H1 (cell line): ENCODE data around the gene BCKDHB. TPM values are rescaled to one million over a fixed set of nuclear protein-coding genes. Genes with fewer than 3 reads are reported as not detected.

ENCODE experiments used
- CTCF ChIA-PET: fragments of 300-600 bp; sonication (Branson Sonifier 250); formaldehyde crosslinking; loops from one replicate; lab custom pipeline; 2021; ENCODE audit not compliant: partially characterized antibody; lab: Charles Lee
- POLR2A ChIA-PET: fragments of 300-600 bp; sonication (Branson Sonifier 250); formaldehyde crosslinking; loops from one replicate; lab custom pipeline; 2021; ENCODE audit warnings: inconsistent platforms; ENCODE audit not compliant: partially characterized antibody; lab: Charles Lee
- DNase-seq, 2 experiments: peaks; one replicate each; pipeline versions ENCODE4 v3.0.0 to v3.0.0-alpha.2; 2010 to 2022; ENCODE audit warnings: low spot score in 2 of 2, low read depth in 1 of 2, mixed read lengths in 1 of 2
- FAIRE-seq: peaks from 2 replicates; lab custom pipeline; 2011; peaks lifted over from hg19 to GRCh38; lab: Jason Lieb, UNC
- H2AFZ ChIP-seq: 2 replicates; pipeline ENCODE4 v1.8.1; 2012; ENCODE audit warnings: low read length, inconsistent platforms
- H2AK5ac ChIP-seq: 2 replicates; pipeline ENCODE4 v1.6.1; 2013; ENCODE audit warnings: low read depth, low read length
- H2BK120ac ChIP-seq: replicated peaks from 2 replicates; pipeline ENCODE3; 2013; ENCODE audit warnings: low read depth, low read length, inconsistent platforms
- H2BK12ac ChIP-seq: 2 replicates; pipeline ENCODE4 v1.6.1; 2013; ENCODE audit warnings: low read depth, low read length
- H2BK15ac ChIP-seq: 2 replicates; pipeline ENCODE4 v1.6.1; 2013; ENCODE audit warnings: low read length
- H2BK20ac ChIP-seq: 2 replicates; pipeline ENCODE4 v1.6.1; 2013; ENCODE audit warnings: low read length
- H2BK5ac ChIP-seq: 2 replicates; pipeline ENCODE4 v1.6.1; 2013; ENCODE audit warnings: low read depth, low read length
- H3K14ac ChIP-seq: 2 replicates; pipeline ENCODE4 v1.6.1; 2013; ENCODE audit warnings: inconsistent platforms; ENCODE audit not compliant: insufficient read length
- H3K18ac ChIP-seq: 2 replicates; pipeline ENCODE4 v1.6.1; 2013; ENCODE audit warnings: low read length; ENCODE audit errors: extremely low read depth
- H3K23ac ChIP-seq: 2 replicates; pipeline ENCODE4 v1.6.1; 2013; ENCODE audit warnings: inconsistent platforms; ENCODE audit not compliant: insufficient read length
- H3K23me2 ChIP-seq: 2 replicates; pipeline ENCODE4 v1.6.1; 2013; ENCODE audit warnings: low read depth, low read length
- H3K27ac ChIP-seq: 2 replicates; pipeline ENCODE4 v1.6.1; 2011; ENCODE audit warnings: low read depth, low read length, inconsistent platforms
- H3K27me3 ChIP-seq, 4 experiments: replicated peaks in 1 of 4; 1 replicate in 1 of 4; 2 replicates in 3 of 4; pipeline versions ENCODE4 v1.6.1 to v1.8.1; 2011 to 2013; ENCODE audit warnings: low read length in 3 of 4, mild to moderate bottlenecking in 3 of 4, inconsistent platforms in 2 of 4, mixed read lengths in 2 of 4, moderate library complexity in 1 of 4; ENCODE audit not compliant: control insufficient read depth in 3 of 4, insufficient read depth in 3 of 4; ENCODE audit errors: extremely low read depth in 1 of 4
- H3K36me3 ChIP-seq, 4 experiments: 2 replicates each; pipeline versions ENCODE4 v1.6.1 to v1.8.1; 2011 to 2013; ENCODE audit warnings: mild to moderate bottlenecking in 4 of 4, low read length in 3 of 4, moderate library complexity in 2 of 4, control low read depth in 1 of 4, inconsistent platforms in 1 of 4; ENCODE audit not compliant: insufficient read depth in 4 of 4, control insufficient read depth in 2 of 4
- H3K4ac ChIP-seq: replicated peaks from 2 replicates; pipeline ENCODE3; 2013; ENCODE audit warnings: low read length, low read depth, mixed read lengths, inconsistent platforms; ENCODE audit not compliant: insufficient read length
- H3K4me1 ChIP-seq, 4 experiments: replicated peaks in 1 of 4; 1 replicate in 1 of 4; 2 replicates in 3 of 4; pipeline versions ENCODE4 v1.6.1 to v1.8.1; 2011 to 2013; ENCODE audit warnings: low read length in 3 of 4, inconsistent platforms in 2 of 4, mixed read lengths in 1 of 4; ENCODE audit not compliant: insufficient read depth in 4 of 4, control insufficient read depth in 3 of 4
- H3K4me2 ChIP-seq, 2 experiments: 2 replicates each; pipeline versions ENCODE4 v1.6.1 to v1.8.1; 2011 to 2013; ENCODE audit warnings: low read depth in 2 of 2, low read length in 2 of 2, control low read depth in 1 of 2, inconsistent platforms in 1 of 2, mild to moderate bottlenecking in 1 of 2; ENCODE audit not compliant: insufficient read depth in 1 of 2
- H3K4me3 ChIP-seq, 4 experiments: fragments of 200-600, 300-600 bp in 1 of 4; sonication (generic), shearing (Covaris generic), sonication (Bioruptor Twin) in 1 of 4; 2 replicates each; pipeline versions ENCODE4 v1.5.1 to v1.8.1; 2011 to 2016; ENCODE audit warnings: low read length in 4 of 4, low read depth in 3 of 4, control low read depth in 2 of 4, inconsistent platforms in 2 of 4, mild to moderate bottlenecking in 2 of 4, mixed read lengths in 1 of 4, moderate library complexity in 1 of 4; ENCODE audit not compliant: insufficient read depth in 2 of 4; ENCODE audit errors: extremely low read depth in 1 of 4
- H3K56ac ChIP-seq: replicated peaks from 2 replicates; pipeline ENCODE3; 2013; ENCODE audit warnings: low read depth, mild to moderate bottlenecking, mixed read lengths, low read length, inconsistent platforms; ENCODE audit not compliant: insufficient read length
- H3K79me1 ChIP-seq: 2 replicates; pipeline ENCODE4 v1.6.1; 2013; ENCODE audit warnings: low read depth, low read length, control low read depth
- H3K79me2 ChIP-seq, 2 experiments: 2 replicates each; pipeline versions ENCODE4 v1.6.1 to v1.8.1; 2012 to 2013; ENCODE audit warnings: low read length in 2 of 2, mild to moderate bottlenecking in 2 of 2, inconsistent platforms in 1 of 2; ENCODE audit not compliant: insufficient read depth in 2 of 2, control insufficient read depth in 1 of 2
- H3K9ac ChIP-seq, 4 experiments: replicated peaks in 1 of 4; 1 replicate in 1 of 4; 2 replicates in 3 of 4; pipeline versions ENCODE4 v1.6.1 to v1.8.1; 2011 to 2013; ENCODE audit warnings: low read depth in 3 of 4, low read length in 3 of 4, control low read depth in 2 of 4, mild to moderate bottlenecking in 2 of 4, moderate library complexity in 2 of 4, inconsistent platforms in 1 of 4; ENCODE audit errors: extremely low read depth in 1 of 4
- H3K9me3 ChIP-seq, 2 experiments: 2 replicates each; pipeline versions ENCODE4 v1.6.1 to v1.8.1; 2012 to 2013; ENCODE audit warnings: mild to moderate bottlenecking in 2 of 2, moderate library complexity in 2 of 2, control low read depth in 1 of 2, inconsistent platforms in 1 of 2, low read depth in 1 of 2, low read length in 1 of 2, mixed read lengths in 1 of 2; ENCODE audit not compliant: insufficient read depth in 2 of 2
- H4K20me1 ChIP-seq, 2 experiments: replicated peaks in 1 of 2; 2 replicates each; pipeline versions ENCODE3 to v1.8.1; 2011 to 2013; ENCODE audit warnings: inconsistent platforms in 2 of 2, low read length in 2 of 2, mild to moderate bottlenecking in 1 of 2; ENCODE audit not compliant: insufficient read depth in 2 of 2, control insufficient read depth in 1 of 2
- H4K5ac ChIP-seq: 2 replicates; pipeline ENCODE4 v1.6.1; 2013; ENCODE audit warnings: low read length, low read depth, mixed read lengths, inconsistent platforms; ENCODE audit not compliant: insufficient read length
- H4K8ac ChIP-seq: 2 replicates; pipeline ENCODE4 v1.8.0; 2013; ENCODE audit warnings: mild to moderate bottlenecking, moderate library complexity, low read length, inconsistent platforms; ENCODE audit not compliant: insufficient read depth; ENCODE audit errors: extremely low read depth
- H4K91ac ChIP-seq: replicated peaks from 2 replicates; pipeline ENCODE3; 2013; ENCODE audit warnings: low read length, mixed read lengths, inconsistent platforms; ENCODE audit not compliant: insufficient read length
- CBX5 ChIP-seq: fragments of 300-800, 300-1000 bp; sonication (generic); IDR thresholded peaks from 2 replicates; pipeline ENCODE4 v1.7.1; 2016; ENCODE audit warnings: antibody characterized with exemption, low read length, low read depth
- CBX8 ChIP-seq: fragments of 300-800, 300-1000 bp; sonication (generic); IDR thresholded peaks from 2 replicates; pipeline ENCODE4 v1.7.1; 2016; ENCODE audit warnings: low read depth, low read length, borderline replicate concordance
- EP300 ChIP-seq, 2 experiments: IDR thresholded peaks; 1 replicate in 1 of 2; 2 replicates in 1 of 2; pipeline ENCODE4 v1.6.1; 2011 to 2012; ENCODE audit warnings: low read depth in 2 of 2, low read length in 2 of 2, mild to moderate bottlenecking in 2 of 2, borderline replicate concordance in 1 of 2, inconsistent platforms in 1 of 2, moderate library complexity in 1 of 2
- HDAC2 ChIP-seq, 2 experiments: fragments of 300-600 bp in 1 of 2; sonication (generic) in 1 of 2; IDR thresholded peaks; 2 replicates each; pipeline ENCODE4 v1.6.1; 2011 to 2012; ENCODE audit warnings: low read depth in 2 of 2, low read length in 2 of 2, mild to moderate bottlenecking in 2 of 2, moderate library complexity in 2 of 2, borderline replicate concordance in 1 of 2, inconsistent platforms in 1 of 2
- MAFK ChIP-seq: IDR thresholded peaks from 2 replicates; pipeline ENCODE4 v1.6.1; 2012; ENCODE audit warnings: low read depth, mild to moderate bottlenecking, improper control_type of control experiment, low read length
- MAX ChIP-seq: IDR thresholded peaks from 2 replicates; pipeline ENCODE4 v1.6.1; 2012; ENCODE audit warnings: inconsistent platforms
- RNF2 ChIP-seq: fragments of 200-900, 300-1000 bp; sonication (generic); IDR thresholded peaks from 2 replicates; pipeline ENCODE4 v1.7.1; 2016; ENCODE audit warnings: borderline replicate concordance, low read depth, mild to moderate bottlenecking, antibody characterized with exemption, low read length; ENCODE audit not compliant: poor library complexity, severe bottlenecking; ENCODE audit errors: missing control alignments
- SIN3A ChIP-seq, 2 experiments: IDR thresholded peaks in 1 of 2; conservative IDR thresholded peaks in 1 of 2; 2 replicates each; pipeline ENCODE4 v1.6.1; 2011 to 2012; ENCODE audit warnings: low read length in 2 of 2, improper control_type of control experiment in 1 of 2, low read depth in 1 of 2, mild to moderate bottlenecking in 1 of 2
- SP2 ChIP-seq: IDR thresholded peaks from 2 replicates; pipeline ENCODE4 v1.6.1; 2012; ENCODE audit warnings: mild to moderate bottlenecking, low read length, inconsistent platforms
- WGBS, 2 experiments: shearing (Covaris generic) in 1 of 2; methylation state at CpG; one replicate each; pipeline versions ENCODE4 v1.1.6 to v1.1.7; 2013 to 2015; ENCODE audit warnings: low lambda C conversion rate in 2 of 2, mixed read lengths in 2 of 2, inconsistent platforms in 1 of 2, low coverage in 1 of 2, missing lambda C conversion rate in 1 of 2; ENCODE audit not compliant: insufficient replicate concordance in 2 of 2, insufficient coverage in 1 of 2, insufficient read length in 1 of 2; ENCODE audit errors: extremely low coverage in 1 of 2, missing lambda C conversion rate in 1 of 2; 5-methylcytosine and 5-hydroxymethylcytosine counted together
- polyA plus RNA-seq, 7 experiments: library from polyadenylated mRNA; depleted of rRNA in 3 of 7; stranded (reverse) in 5 of 7; unstranded in 2 of 7; fragments of >200 nt in 5 of 7; fragments of 200-250 nt in 2 of 7; gene quantifications; 1 replicate in 5 of 7; 2 replicates in 1 of 7; 4 replicates in 1 of 7; pipeline versions ENCODE4 v1.2.1 to v1.2.3, GENCODE V29; 2011 to 2013; ENCODE audit warnings: missing spikeins in 2 of 7, mixed read lengths in 2 of 7
- total RNA-seq: library from RNA; stranded (reverse); fragmentation: NEBNext Ultra II Directional; extraction: Animal tissue kit (Norgen Biotek cat#: 25700); gene quantifications from 2 replicates; pipeline ENCODE4 v1.2.1, GENCODE V29; 2021

The BCKDHB gene
- total and polyA plus RNA-seq, 2 of the 8 experiments (the other 6 are each of a cell fraction or from before 2014, with no cell fraction given) = 22.1 to 30.8 TPM

GRCh38 chr6:80182308-80182707 is 75.8 kb downstream of the BCKDHB start:
- no peak overlapping the region for H2BK15ac ChIP-seq
- H4K91ac ChIP-seq = no peak overlapping the region
- H3K23ac ChIP-seq = no peak overlapping the region
- H3K18ac ChIP-seq = no peak overlapping the region
- CTCF ChIA-PET = no interaction called here
- no peak overlapping the region for H3K4me2 ChIP-seq
- no peak overlapping the region for H3K14ac ChIP-seq
- no peak overlapping the region for H3K56ac ChIP-seq
- no peak overlapping the region for H4K8ac ChIP-seq
- H3K23me2 ChIP-seq = no peaks in the 10 kb centered on the region
- no peaks in the 10 kb centered on the region for H3K36me3 ChIP-seq
- H3K9me3 ChIP-seq = no peaks in the 10 kb centered on the region
- H3K79me1 ChIP-seq = no peaks in the 10 kb centered on the region; the same call in 1 of the 2 replicates
- TF ChIP-seq MAFK = no peak
- no peak for TF ChIP-seq MAX
- TF ChIP-seq HDAC2 (IDR thresholded peaks at IDR 0.05; ENCODE audit: borderline replicate concordance in 1 of 2, low read depth in 2 of 2, low read length in 2 of 2) = no peak
- no peak for TF ChIP-seq CBX8
- TF ChIP-seq CBX5 = no peak
- TF ChIP-seq RNF2 = no peak
- TF ChIP-seq SP2 = no peak
- TF ChIP-seq SIN3A (conservative IDR thresholded peaks at IDR 0.05 in 1 of 2, IDR thresholded peaks at IDR 0.05 in 1 of 2; ENCODE audit: low read depth in 1 of 2, low read length in 2 of 2) = no peak
- no peak for TF ChIP-seq EP300 (IDR thresholded peaks at IDR 0.05; ENCODE audit: borderline replicate concordance in 1 of 2, low read depth in 2 of 2, low read length in 2 of 2)
- H3K27ac ChIP-seq = no peak overlapping the region
- no peaks in the 10 kb centered on the region for H3K79me2 ChIP-seq
- no peaks in the 10 kb centered on the region for H3K27me3 ChIP-seq
- H3K9ac ChIP-seq = no peak overlapping the region
- H3K4me1 ChIP-seq = no peaks in the 10 kb centered on the region
- H3K4ac ChIP-seq = no peak overlapping the region
- H2AFZ ChIP-seq = no peak overlapping the region
- no peak overlapping the region for H2BK120ac ChIP-seq
- H4K5ac ChIP-seq = no peak overlapping the region
- H4K20me1 ChIP-seq = peaks cover 0 to 1% of the 10 kb centered on the region in 2 experiments
- FAIRE-seq (no peak), DNase-seq (no peak)
- WGBS, 2 experiments = 97% methylated on average over 1 of the region's 1 CpG; no CpG with 5 or more reads in 1 of the 2 experiments
- no peak overlapping the region for H2AK5ac ChIP-seq
- H3K4me3 ChIP-seq = no peak overlapping the region
- no peak overlapping the region for H2BK12ac ChIP-seq
- no peak overlapping the region for H2BK20ac ChIP-seq
- H2BK5ac ChIP-seq = no peak overlapping the region
- POLR2A ChIA-PET = no interaction called here
